Activated CD8-positive, alpha-beta memory T cell treated with anti-CD3 and anti-CD28 coated beads, Interleukin-2, amount 50 U/mL, for 24 hours (primary cell): ENCODE results near the gene TAF1A.
"Not testable (repeated sequence)": the region's sequence is repeated elsewhere in the genome, so short reads cannot be mapped to it uniquely, and the experiment has no call there.

Experiments
- DNase-seq: peaks from one replicate; pipeline ENCODE4 v3.0.0-alpha.2; 2020; ENCODE audit errors: extremely low read depth

TAF1A gene

GRCh38 chr1:222589462-222590302 lies at the start of gene TAF1A:
TAF1A (minus strand) TSS chr1:222589933.
- DNase-seq: peak; percentile 76

GRCh38 chr1:222634180-222635013 lies 44.7 kb upstream of the TAF1A start:
- DNase-seq: no peak

GRCh38 chr1:222632749-222633148 lies 43.0 kb upstream of the TAF1A start:
- DNase-seq: no peak

DNA sequence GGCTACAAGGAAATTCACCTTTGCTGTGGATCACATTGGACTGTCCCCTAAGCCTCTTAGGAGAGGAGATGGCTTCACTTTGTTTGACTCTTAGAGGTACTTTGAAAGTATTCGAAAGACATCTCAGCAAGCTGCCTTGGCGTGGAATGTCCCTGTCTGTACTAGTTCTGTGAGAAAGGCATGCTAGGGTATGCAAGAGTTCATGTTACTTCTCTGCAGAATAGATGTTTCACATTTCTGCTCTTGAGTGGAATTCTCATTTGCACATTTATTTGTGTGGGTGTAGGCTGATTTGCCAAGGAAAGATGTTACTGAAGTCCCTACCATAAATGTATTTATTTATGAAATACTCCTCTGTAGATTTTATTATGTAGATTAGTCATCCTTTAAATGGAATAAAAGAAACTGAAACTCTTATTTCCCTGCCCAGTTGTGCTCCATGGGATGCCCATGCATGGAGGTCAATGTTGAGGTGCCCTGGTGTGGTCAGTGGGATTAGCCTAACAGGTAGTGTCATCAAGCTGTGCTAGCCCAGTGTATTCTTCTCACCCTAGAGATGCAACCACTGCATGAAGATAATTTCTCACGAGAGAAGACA lies 42.0 kb upstream of the TAF1A start:
- no peak for DNase-seq

GRCh38 chr1:222629921-222630535 lies 40.3 kb upstream of the TAF1A start:
- DNase-seq: no peak

GRCh38 chr1:222627232-222627631 lies 37.5 kb upstream of the TAF1A start:
- DNase-seq: no peak

DNA sequence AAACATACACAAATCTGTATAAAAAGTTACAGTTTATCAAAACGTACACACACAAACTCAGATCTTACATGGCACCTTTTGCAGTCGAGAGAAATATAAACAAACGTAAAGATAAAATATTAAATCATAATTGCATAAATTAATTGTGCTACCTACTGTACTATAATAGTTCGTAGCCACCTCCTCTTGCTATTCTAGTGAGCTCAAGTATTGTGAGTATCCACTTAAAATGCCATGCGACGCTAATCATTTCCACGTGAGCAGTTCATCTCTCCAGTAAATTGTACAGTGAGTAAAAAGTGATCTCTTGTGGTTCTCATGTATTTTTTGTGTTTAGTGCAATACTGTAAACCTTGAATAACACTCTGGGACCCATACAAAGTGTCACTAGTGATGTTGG lies 34.5 kb upstream of the TAF1A start:
- no peak for DNase-seq

DNA sequence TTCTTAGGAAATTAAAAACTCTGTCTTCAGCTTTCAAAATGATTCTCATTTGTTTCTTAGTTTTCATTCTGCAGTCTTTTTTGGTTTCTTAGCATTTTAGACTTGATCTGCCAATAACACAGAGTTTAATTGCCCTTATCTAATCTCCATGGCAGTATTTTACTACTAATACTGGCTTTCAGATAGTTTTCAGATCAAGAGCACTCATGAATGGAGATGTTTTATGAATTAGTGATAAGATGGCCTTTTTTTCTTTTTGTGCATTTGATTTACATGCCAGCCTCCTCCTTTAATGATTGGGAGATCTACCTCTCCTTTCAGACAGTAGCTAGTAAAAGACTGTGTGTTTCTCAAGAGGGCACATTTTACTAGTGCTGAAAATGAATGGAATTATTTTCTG lies 33.7 kb upstream of the TAF1A start:
- no peak for DNase-seq

- no peak for DNase-seq
Observed at GRCh38 chr1:222622765-222623164, 33.0 kb upstream of the TAF1A start.

GRCh38 chr1:222620566-222620965 lies 30.8 kb upstream of the TAF1A start:
- no peak for DNase-seq

DNA sequence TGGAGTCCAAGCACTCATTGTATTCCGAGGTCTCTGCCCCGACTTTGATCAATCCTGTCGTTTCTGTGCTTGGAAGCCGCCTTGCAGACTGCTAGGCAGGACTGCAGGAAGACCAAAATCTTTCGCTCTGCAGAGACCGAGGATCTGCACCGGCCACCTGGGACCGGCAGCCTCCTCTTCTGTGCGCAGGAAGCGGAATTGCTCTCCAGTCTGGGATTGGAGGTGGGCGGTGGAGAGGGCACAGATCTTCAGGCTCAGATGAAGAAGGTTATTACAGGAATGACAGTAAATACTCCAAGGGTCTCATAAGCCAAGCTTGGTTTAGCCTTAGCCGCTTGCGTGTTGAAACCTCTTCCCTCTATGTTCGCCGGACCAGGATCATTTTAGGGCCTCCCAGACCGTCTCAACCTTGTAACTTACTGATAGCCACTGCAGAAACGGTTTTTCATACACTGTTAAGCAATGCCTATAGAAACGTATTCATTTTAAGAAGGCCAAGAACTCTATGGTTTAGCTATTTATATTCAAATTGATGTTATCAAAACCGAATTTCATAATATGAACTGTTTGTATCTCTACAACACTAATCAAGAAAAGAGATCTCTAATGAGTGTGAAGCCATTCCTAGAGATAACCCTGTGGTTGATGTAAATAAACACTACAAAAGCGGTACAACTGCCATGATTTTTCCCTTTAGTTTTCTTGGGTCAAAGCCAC lies 29.3 kb upstream of the TAF1A start:
- no peak for DNase-seq

DNA sequence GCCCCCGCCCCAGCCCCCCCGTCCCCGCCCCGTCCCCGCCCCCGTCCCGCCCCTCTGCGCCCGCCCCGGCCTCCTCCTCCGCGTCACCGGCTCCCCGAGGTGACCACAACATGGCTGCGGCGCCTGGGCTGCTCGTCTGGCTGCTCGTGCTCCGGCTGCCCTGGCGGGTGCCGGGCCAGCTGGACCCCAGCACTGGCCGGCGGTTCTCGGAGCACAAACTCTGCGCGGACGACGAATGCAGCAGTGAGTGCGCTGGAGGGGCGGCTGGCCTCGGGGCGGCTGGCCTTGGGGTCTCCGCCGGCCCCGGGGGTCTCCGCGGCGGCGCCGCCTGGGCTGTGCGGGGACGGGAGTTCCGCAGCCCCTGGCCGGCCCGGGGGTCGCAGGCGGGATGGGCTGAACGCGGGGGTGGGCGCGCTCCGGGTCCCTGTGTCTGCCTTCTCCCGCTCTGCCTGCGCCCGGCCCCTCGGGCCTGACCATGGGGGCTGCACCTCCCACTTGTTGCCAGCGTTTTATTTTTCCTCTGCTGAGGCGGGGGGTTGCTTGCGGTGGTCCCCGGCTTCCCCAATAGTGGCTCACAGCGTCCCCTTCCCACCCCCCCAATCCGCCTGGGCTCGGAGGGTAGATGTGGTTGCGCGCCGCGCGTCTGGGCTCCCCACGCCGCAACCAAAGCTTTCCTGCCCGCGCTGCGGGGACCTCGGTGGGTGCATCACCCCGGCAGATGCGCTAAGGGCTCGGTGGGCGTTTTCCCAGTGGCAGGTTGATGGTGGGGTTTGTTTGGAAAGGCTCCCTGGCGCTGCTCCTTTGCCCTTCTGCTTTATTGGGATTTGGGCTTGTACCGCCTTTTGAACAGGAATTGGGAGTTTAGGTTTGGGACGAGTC lies 28.5 kb upstream of the TAF1A start, which contains the start of gene MIA3:
Gene MIA3 (plus strand): TSS at position 97 of the 879 bp plus-strand sequence. CDS start 14 bp downstream, at position 111.
- DNase-seq: no peak

DNA sequence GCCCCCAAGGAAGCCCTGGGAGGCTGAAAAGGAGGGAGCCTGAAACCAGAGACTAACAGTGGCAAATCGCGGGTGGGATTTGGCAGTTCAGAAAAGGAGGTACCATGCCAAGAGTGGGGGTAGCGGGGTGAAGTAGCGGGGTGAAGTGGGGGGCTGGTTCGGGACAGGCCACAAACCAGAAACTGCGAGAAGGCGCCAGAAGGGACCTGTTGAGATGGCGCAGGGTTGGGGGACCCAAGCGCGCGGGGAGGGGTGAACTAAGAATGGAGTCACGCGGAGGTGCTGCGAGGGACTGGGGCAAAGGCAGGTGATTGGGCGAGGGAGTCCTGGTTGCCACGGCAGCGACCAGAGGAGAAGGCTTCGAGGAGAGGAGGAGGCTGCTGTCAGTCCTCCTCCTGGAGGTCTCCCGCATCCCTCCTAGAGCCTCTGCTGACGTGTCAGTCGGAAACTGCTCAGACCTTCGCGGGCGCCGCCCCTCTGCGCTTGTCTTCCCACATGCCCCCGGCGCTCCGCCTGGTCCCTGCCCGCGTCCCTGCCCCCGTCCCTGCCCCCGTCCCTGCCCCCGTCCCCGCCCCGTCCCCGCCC lies 27.7 kb upstream of the TAF1A start:
- DNase-seq: peak; percentile 87

- no peak for DNase-seq
Observed at GRCh38 chr1:222616525-222616924, 26.8 kb upstream of the TAF1A start.

DNA sequence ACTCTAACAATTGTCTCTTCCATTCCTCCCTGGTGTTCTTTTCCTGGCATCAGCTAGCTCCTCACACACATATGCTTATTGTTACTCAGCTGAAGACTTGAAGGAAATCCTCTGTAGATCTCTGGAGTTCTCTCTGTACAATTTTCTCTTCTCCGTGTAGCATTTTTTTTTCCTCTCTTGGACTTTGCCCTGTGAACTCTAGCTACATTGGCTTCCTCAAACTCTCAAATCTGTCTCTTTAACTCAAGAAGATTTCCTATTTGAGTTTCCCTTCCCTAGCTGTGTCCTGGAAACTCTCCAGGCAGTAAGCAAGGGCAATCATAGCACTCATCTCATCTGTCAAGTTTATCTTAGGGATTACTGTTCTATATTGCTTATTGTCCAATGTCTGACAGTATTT lies 23.9 kb upstream of the TAF1A start:
- DNase-seq: no peak

- DNase-seq: no peak
Observed at GRCh38 chr1:222610728-222611127, 21.0 kb upstream of the TAF1A start.

DNA sequence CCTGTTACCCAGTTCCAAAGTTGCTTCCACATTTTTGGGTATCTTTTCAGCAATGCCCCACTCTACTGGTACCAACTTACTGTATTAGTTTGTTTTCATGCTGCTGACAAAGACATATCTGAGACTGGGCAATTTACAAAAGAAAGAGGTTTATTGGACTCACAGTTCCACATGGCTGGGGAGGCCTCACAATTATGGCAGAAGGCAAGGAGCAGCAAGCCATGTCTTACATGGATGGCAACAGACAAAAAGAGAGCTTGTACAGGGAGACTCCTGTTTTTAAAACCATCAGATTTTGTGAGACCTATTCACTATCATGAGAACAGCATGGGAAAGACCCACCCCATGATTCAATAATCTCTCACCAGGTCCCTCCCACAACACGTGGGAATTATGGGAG lies 19.4 kb upstream of the TAF1A start:
- DNase-seq: not testable (repeated sequence)

DNA sequence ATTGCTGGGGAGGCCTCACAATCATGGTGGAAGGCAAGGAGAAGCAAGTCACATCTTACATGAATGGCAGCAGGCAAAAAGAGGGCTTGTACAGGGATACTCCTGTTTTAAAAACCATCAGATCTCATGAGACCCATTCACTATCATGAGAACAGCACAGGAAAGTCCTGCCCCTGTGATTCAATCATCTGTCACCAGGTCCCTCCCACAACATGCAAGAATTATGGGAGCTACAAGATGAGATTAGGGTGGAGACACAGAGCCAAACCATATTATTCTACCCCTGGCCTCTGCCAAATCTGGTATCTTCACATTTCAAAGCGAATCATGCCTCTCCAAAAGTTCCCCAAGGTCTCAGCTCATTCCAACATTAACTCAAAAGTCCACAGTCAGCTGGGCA lies 17.0 kb upstream of the TAF1A start:
- DNase-seq: no peak

DNA sequence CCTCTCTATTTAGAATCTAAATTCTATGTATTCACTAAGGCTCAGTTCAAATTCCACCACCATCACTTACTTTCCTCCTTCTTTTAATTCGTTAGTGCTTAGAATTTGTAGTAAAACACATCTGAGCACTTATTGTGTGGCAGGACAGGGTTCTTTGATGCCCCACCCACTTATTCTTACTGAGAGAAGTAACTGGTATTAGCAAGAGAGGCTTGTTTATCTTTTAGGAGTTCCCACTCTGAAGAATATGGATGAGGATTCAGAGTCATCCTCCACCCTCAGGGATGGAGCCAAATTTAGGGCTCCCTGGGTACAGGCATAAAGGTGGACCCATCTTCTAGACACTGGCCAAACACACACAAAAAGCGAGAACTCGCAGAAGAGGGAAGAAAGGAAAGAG lies 11.5 kb upstream of the TAF1A start:
- DNase-seq: no peak

DNA sequence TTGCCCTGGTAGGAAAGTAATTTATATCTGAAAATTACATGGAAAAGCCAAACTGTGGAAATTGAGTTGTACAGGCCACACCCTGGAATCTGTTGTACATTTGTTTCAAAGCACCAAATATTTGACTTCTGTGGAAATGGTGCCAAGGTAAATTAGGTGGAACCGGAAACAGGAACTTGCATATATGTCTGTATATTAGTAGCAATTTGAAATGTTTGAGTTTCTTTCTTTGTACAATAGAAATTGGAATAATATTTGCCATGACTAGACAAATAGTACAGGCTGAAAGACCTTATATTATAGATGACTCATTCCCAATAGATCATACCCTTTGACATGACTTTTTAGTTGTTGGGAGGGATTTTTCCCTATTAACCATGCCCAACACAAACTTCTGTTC lies 10.5 kb upstream of the TAF1A start:
- DNase-seq: no peak
